ENCODE measurements around the gene GAB2.

Gene GAB2

DNA sequence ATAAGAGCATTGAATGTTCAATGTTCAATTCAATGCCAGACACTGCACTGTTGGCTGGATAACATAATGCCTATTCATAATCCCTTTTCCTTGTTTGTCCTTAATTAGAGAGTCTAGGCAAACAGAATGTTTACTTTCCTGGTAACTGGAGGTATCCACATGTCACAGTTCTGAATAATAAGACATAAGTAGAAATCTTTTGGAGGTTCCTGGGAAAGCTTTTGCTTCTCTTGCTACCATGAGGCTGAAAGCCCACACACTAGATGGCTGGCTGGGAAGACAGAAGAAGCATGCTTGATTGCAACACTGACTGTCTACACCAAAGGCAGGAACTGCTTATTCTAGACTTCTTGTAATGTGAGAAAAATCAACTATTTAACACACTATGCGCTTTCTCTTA is 79.5 kb downstream of the GAB2 start:
- TF ChIP-seq, protein P1, sequence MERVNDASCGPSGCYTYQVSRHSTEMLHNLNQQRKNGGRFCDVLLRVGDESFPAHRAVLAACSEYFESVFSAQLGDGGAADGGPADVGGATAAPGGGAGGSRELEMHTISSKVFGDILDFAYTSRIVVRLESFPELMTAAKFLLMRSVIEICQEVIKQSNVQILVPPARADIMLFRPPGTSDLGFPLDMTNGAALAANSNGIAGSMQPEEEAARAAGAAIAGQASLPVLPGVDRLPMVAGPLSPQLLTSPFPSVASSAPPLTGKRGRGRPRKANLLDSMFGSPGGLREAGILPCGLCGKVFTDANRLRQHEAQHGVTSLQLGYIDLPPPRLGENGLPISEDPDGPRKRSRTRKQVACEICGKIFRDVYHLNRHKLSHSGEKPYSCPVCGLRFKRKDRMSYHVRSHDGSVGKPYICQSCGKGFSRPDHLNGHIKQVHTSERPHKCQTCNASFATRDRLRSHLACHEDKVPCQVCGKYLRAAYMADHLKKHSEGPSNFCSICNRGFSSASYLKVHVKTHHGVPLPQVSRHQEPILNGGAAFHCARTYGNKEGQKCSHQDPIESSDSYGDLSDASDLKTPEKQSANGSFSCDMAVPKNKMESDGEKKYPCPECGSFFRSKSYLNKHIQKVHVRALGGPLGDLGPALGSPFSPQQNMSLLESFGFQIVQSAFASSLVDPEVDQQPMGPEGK (CRISPR knock-in tag; IDR thresholded peaks at IDR 0.05; ENCODE audit: borderline replicate concordance), result no peak
- TF ChIP-seq OSR1 (CRISPR knock-in tag; IDR thresholded peaks at IDR 0.05) (no peak), GLIS3 (CRISPR knock-in tag; IDR thresholded peaks at IDR 0.05) (no peak), CSDC2 (CRISPR knock-in tag; IDR thresholded peaks at IDR 0.05) (no peak), ZFP3 (CRISPR knock-in tag; IDR thresholded peaks at IDR 0.05) (no peak), TOX (CRISPR knock-in tag; IDR thresholded peaks at IDR 0.05; ENCODE audit: borderline replicate concordance) (no peak), BACH2 (CRISPR knock-in tag; IDR thresholded peaks at IDR 0.05; ENCODE audit: borderline replicate concordance) (no peak), TCF4 (CRISPR knock-in tag; IDR thresholded peaks at IDR 0.05; ENCODE audit: borderline replicate concordance) (no peak)
- TF ChIP-seq, protein P2, sequence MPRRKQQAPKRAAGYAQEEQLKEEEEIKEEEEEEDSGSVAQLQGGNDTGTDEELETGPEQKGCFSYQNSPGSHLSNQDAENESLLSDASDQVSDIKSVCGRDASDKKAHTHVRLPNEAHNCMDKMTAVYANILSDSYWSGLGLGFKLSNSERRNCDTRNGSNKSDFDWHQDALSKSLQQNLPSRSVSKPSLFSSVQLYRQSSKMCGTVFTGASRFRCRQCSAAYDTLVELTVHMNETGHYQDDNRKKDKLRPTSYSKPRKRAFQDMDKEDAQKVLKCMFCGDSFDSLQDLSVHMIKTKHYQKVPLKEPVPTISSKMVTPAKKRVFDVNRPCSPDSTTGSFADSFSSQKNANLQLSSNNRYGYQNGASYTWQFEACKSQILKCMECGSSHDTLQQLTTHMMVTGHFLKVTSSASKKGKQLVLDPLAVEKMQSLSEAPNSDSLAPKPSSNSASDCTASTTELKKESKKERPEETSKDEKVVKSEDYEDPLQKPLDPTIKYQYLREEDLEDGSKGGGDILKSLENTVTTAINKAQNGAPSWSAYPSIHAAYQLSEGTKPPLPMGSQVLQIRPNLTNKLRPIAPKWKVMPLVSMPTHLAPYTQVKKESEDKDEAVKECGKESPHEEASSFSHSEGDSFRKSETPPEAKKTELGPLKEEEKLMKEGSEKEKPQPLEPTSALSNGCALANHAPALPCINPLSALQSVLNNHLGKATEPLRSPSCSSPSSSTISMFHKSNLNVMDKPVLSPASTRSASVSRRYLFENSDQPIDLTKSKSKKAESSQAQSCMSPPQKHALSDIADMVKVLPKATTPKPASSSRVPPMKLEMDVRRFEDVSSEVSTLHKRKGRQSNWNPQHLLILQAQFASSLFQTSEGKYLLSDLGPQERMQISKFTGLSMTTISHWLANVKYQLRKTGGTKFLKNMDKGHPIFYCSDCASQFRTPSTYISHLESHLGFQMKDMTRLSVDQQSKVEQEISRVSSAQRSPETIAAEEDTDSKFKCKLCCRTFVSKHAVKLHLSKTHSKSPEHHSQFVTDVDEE (CRISPR knock-in tag; IDR thresholded peaks at IDR 0.05), result no peak
- no peak for ATAC-seq

DNA sequence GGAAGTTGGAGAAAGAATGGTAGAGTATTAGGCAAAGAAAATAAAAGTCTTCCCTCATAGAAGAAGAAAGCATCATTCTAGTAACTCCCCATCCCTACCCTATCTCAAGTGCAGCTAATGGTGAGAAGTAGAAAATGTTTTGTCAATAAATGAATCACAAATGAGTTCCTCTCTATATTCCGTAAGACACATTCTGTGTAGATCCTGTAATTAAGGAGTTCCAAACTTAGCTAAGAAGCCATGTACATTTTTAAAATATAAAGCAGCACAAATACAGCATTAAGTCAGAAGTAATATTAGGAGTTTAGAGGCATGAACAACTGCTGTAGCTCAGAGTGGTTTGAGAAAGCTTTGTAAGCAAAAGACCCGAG is 80.1 kb downstream of the GAB2 start:
- no peak for ATAC-seq
- TF ChIP-seq, protein P2 (CRISPR knock-in tag; IDR thresholded peaks at IDR 0.05), result no peak
- TF ChIP-seq ARNTL (CRISPR knock-in tag; IDR thresholded peaks at IDR 0.05; ENCODE audit: borderline replicate concordance, low read depth) (no peak), TCF4 (CRISPR knock-in tag; IDR thresholded peaks at IDR 0.05; ENCODE audit: borderline replicate concordance) (no peak), CSDC2 (CRISPR knock-in tag; IDR thresholded peaks at IDR 0.05) (no peak), ZC3H10 (CRISPR knock-in tag; IDR thresholded peaks at IDR 0.05) (no peak), OSR1 (CRISPR knock-in tag; IDR thresholded peaks at IDR 0.05) (no peak), SNAI2 (CRISPR knock-in tag; IDR thresholded peaks at IDR 0.05) (no peak), BACH2 (CRISPR knock-in tag; IDR thresholded peaks at IDR 0.05; ENCODE audit: borderline replicate concordance) (no peak), ESRRG (CRISPR knock-in tag; IDR thresholded peaks at IDR 0.05) (no peak), ISL1 (CRISPR knock-in tag; IDR thresholded peaks at IDR 0.05) (no peak), PPARA (CRISPR knock-in tag; IDR thresholded peaks at IDR 0.05; ENCODE audit: borderline replicate concordance) (no peak)
- TF ChIP-seq, protein P3, sequence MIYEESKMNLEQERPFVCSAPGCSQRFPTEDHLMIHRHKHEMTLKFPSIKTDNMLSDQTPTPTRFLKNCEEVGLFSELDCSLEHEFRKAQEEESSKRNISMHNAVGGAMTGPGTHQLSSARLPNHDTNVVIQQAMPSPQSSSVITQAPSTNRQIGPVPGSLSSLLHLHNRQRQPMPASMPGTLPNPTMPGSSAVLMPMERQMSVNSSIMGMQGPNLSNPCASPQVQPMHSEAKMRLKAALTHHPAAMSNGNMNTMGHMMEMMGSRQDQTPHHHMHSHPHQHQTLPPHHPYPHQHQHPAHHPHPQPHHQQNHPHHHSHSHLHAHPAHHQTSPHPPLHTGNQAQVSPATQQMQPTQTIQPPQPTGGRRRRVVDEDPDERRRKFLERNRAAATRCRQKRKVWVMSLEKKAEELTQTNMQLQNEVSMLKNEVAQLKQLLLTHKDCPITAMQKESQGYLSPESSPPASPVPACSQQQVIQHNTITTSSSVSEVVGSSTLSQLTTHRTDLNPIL (CRISPR knock-in tag; IDR thresholded peaks at IDR 0.05; ENCODE audit: low read depth), result no peak
- TF ChIP-seq, protein P4, sequence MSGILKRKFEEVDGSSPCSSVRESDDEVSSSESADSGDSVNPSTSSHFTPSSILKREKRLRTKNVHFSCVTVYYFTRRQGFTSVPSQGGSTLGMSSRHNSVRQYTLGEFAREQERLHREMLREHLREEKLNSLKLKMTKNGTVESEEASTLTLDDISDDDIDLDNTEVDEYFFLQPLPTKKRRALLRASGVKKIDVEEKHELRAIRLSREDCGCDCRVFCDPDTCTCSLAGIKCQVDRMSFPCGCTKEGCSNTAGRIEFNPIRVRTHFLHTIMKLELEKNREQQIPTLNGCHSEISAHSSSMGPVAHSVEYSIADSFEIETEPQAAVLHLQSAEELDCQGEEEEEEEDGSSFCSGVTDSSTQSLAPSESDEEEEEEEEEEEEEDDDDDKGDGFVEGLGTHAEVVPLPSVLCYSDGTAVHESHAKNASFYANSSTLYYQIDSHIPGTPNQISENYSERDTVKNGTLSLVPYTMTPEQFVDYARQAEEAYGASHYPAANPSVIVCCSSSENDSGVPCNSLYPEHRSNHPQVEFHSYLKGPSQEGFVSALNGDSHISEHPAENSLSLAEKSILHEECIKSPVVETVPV (CRISPR knock-in tag; IDR thresholded peaks at IDR 0.05), result no peak

DNA sequence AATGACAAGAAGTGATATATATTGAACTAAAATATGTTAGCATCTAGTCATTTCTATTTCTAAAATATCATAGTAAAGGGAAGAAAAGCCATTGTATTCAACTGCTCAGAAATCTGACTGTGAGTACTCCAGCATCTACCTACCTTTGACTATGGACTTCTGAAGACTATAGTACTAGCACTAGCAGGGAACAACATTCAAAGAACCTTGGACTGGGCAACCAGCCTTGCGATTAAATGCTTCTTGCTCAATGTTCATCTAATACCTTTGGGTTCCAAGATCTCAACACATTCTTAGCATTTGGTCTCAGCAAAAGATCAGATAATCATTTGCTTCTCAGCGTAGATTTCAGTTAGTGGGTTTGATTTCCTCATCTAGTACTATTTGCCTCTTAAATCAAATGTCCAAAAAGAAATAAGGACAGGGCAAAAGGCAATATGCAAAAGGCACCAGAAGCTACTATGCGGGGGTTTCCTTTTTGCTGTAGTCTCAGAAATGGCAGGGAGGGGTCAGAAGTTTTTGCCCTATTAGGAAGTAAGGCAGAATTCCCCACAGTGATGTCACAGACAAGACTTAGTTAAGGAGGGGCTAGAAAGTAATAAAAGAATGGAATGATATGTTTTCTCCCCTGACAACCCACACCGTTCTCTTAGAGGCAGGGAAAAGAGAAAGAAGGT is 80.6 kb downstream of the GAB2 start:
- no peak for ATAC-seq
- TF ChIP-seq ZFP30 (CRISPR knock-in tag; IDR thresholded peaks at IDR 0.05) (no peak), ZC3H10 (CRISPR knock-in tag; IDR thresholded peaks at IDR 0.05) (no peak), TOX (CRISPR knock-in tag; IDR thresholded peaks at IDR 0.05; ENCODE audit: borderline replicate concordance) (no peak), CSDC2 (CRISPR knock-in tag; IDR thresholded peaks at IDR 0.05) (no peak), PPARA (CRISPR knock-in tag; IDR thresholded peaks at IDR 0.05; ENCODE audit: borderline replicate concordance) (no peak), GLIS3 (CRISPR knock-in tag; IDR thresholded peaks at IDR 0.05) (no peak), ZFP3 (CRISPR knock-in tag; IDR thresholded peaks at IDR 0.05) (no peak)
- TF ChIP-seq, protein P3 (CRISPR knock-in tag; IDR thresholded peaks at IDR 0.05; ENCODE audit: low read depth), result no peak
- TF ChIP-seq, protein P5, sequence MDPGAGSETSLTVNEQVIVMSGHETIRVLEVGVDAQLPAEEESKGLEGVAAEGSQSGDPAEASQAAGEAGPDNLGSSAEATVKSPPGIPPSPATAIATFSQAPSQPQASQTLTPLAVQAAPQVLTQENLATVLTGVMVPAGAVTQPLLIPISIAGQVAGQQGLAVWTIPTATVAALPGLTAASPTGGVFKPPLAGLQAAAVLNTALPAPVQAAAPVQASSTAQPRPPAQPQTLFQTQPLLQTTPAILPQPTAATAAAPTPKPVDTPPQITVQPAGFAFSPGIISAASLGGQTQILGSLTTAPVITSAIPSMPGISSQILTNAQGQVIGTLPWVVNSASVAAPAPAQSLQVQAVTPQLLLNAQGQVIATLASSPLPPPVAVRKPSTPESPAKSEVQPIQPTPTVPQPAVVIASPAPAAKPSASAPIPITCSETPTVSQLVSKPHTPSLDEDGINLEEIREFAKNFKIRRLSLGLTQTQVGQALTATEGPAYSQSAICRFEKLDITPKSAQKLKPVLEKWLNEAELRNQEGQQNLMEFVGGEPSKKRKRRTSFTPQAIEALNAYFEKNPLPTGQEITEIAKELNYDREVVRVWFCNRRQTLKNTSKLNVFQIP (CRISPR knock-in tag; IDR thresholded peaks at IDR 0.05; ENCODE audit: borderline replicate concordance, low read depth), result no peak
- TF ChIP-seq, protein P2 (CRISPR knock-in tag; IDR thresholded peaks at IDR 0.05), result no peak

All from SK-N-SH treated with all-trans-retinoic acid at 6 μM for 48 hours (cell line).